Activated T-helper 9 cell treated with anti-CD3 and anti-CD28 coated beads, Interleukin-2, amount 50 U/mL, for 16 hours (primary cell): ENCODE results near the gene VWF.
"Not testable (repeated sequence)": the region's sequence is repeated elsewhere in the genome, so short reads cannot be mapped to it uniquely, and the experiment has no call there.

ENCODE experiments used
- DNase-seq: peaks from one replicate; pipeline ENCODE4 v3.0.0-alpha.2; 2020; ENCODE audit warnings: low read depth

Gene VWF

GRCh38 chr12:6145564-6145963 lies 21.1 kb upstream of the VWF start:
- no peak for DNase-seq

- no peak for DNase-seq
Observed at GRCh38 chr12:6143303-6143675, 18.8 kb upstream of the VWF start.

- not testable (repeated sequence) for DNase-seq
Observed at GRCh38 chr12:6142368-6143302, 18.2 kb upstream of the VWF start.

GRCh38 chr12:6141731-6142367 lies 17.4 kb upstream of the VWF start:
- not testable (repeated sequence) for DNase-seq

- DNase-seq, result no peak
Observed at GRCh38 chr12:6140651-6141447, 16.4 kb upstream of the VWF start.

- no peak for DNase-seq
Observed at GRCh38 chr12:6135071-6135470, 10.6 kb upstream of the VWF start.

- no peak for DNase-seq
Observed at GRCh38 chr12:6133642-6134041, 9.2 kb upstream of the VWF start.

- no peak for DNase-seq
Observed at GRCh38 chr12:6132496-6132895, 8.0 kb upstream of the VWF start.

- no peak for DNase-seq
Observed at GRCh38 chr12:6125310-6125608, 789 bp upstream of the VWF start.

- no peak for DNase-seq
Observed at GRCh38 chr12:6123258-6123657, 1.2 kb downstream of the VWF start.

- DNase-seq, result no peak
Observed at GRCh38 chr12:6122201-6122600, 2.3 kb downstream of the VWF start.

- DNase-seq, result no peak
Observed at GRCh38 chr12:6120796-6121473, 3.5 kb downstream of the VWF start.

GRCh38 chr12:6118891-6119568 lies 5.4 kb downstream of the VWF start:
- DNase-seq, result no peak

- DNase-seq, result no peak
Observed at GRCh38 chr12:6116471-6117021, 7.9 kb downstream of the VWF start.

GRCh38 chr12:6115389-6115788 lies 9.1 kb downstream of the VWF start:
- DNase-seq, result no peak

GRCh38 chr12:6114476-6114870 lies 10.0 kb downstream of the VWF start:
- no peak for DNase-seq

GRCh38 chr12:6113691-6114475 lies 10.6 kb downstream of the VWF start:
- no peak for DNase-seq

GRCh38 chr12:6112004-6112403 lies 12.5 kb downstream of the VWF start:
- no peak for DNase-seq

GRCh38 chr12:6110006-6110405 lies 14.5 kb downstream of the VWF start:
- no peak for DNase-seq

GRCh38 chr12:6106218-6106617 lies 18.3 kb downstream of the VWF start:
- DNase-seq, result no peak

- DNase-seq, result no peak
Observed at GRCh38 chr12:6104842-6105241, 19.6 kb downstream of the VWF start.
